Type B pancreatic cell (in vitro differentiated cells): Measurements from ENCODE around the gene MACROD1. TPM values are rescaled to one million over a fixed set of nuclear protein-coding genes. Genes with fewer than 3 reads are reported as not detected.
A peak's percentile ranks its signal among the peaks of the same experiment; 100 is the strongest.

Experiments
- DNase-seq: peaks from one replicate; pipeline ENCODE4 v3.0.0; 2021; ENCODE audit warnings: mixed read lengths; ENCODE audit not compliant: unreplicated experiment; ENCODE audit errors: extremely low spot score
- H3K27ac Mint-ChIP-seq: 2 replicates; pipeline ENCODE4 v1.8.0; 2021; ENCODE audit warnings: mild to moderate bottlenecking, mixed read lengths
- H3K27me3 Mint-ChIP-seq: 2 replicates; pipeline ENCODE4 v1.8.0; 2021; ENCODE audit warnings: mixed read lengths
- H3K36me3 Mint-ChIP-seq: 2 replicates; pipeline ENCODE4 v1.8.0; 2021; ENCODE audit warnings: mixed read lengths
- H3K4me1 Mint-ChIP-seq: one replicate; pipeline ENCODE4 v1.8.0; 2021; ENCODE audit warnings: mixed read lengths; ENCODE audit not compliant: unreplicated experiment
- H3K4me3 Mint-ChIP-seq: 2 replicates; pipeline ENCODE4 v1.8.0; 2021; ENCODE audit warnings: mild to moderate bottlenecking, mixed read lengths
- H3K9me3 Mint-ChIP-seq: 2 replicates; pipeline ENCODE4 v1.8.0; 2021; ENCODE audit warnings: mixed read lengths
- CTCF ChIP-seq: fragments of 200-600 bp; sonication (generic); conservative IDR thresholded peaks from 2 replicates; pipeline ENCODE4 v1.5.0; 2021; ENCODE audit warnings: antibody characterized with exemption, mild to moderate bottlenecking
- total RNA-seq: library from RNA; stranded (reverse); gene quantifications from 2 replicates; pipeline ENCODE4 v1.2.1, GENCODE V29; 2021; ENCODE audit warnings: low replicate concordance

Gene MACROD1
- total RNA-seq, 1 donor from 2014 or later: 21.1 TPM

GRCh38 chr11:64034411-64034811 lies 131.5 kb downstream of the MACROD1 start:
- H3K9me3 Mint-ChIP-seq: no peaks in the 10 kb centered on the region
- no peaks in the 10 kb centered on the region for H3K36me3 Mint-ChIP-seq
- DNase-seq: no peak
- peak overlapping the region; percentile 84 for H3K4me3 Mint-ChIP-seq
- peaks cover 49% of the 10 kb centered on the region for H3K27me3 Mint-ChIP-seq
- TF ChIP-seq CTCF: no peak
- H3K27ac Mint-ChIP-seq: no peak overlapping the region
- H3K4me1 Mint-ChIP-seq: peaks cover 22% of the 10 kb centered on the region

- Mint-ChIP-seq H3K27me3 (peaks cover 30% of the 10 kb centered on the region), H3K4me1 (peaks cover 27% of the 10 kb centered on the region), H3K9me3 (no peaks in the 10 kb centered on the region), H3K27ac (no peak overlapping the region), H3K36me3 (no peaks in the 10 kb centered on the region), H3K4me3 (no peak overlapping the region)
- TF ChIP-seq CTCF: no peak
- no peak for DNase-seq
Measured at GRCh38 chr11:64032050-64032449, 133.9 kb downstream of the MACROD1 start.

DNA sequence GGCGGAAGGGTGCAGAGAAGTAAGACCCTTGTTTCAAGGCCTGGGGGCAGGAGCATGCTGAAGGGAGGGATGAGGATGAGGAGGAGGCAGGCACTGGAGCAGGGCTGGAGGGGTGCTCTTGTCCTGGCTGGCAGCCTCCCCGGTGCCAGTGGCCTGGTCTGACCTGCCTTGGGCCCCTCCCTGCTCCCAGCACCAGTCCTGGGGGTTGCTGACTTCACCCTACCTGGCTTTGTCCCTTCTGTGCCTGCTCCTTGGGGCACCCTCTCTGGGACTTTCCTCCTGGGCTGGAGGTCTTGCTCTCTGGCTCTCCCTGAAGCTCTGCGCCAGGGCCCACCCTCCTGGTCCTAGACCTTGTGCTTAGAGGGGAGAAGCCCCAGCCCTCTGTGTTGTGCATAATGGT lies 134.9 kb downstream of the MACROD1 start:
- DNase-seq: no peak
- peaks cover 33% of the 10 kb centered on the region for H3K27me3 Mint-ChIP-seq
- no peak overlapping the region for H3K27ac Mint-ChIP-seq
- H3K9me3 Mint-ChIP-seq: no peaks in the 10 kb centered on the region
- no peak overlapping the region for H3K4me3 Mint-ChIP-seq
- H3K36me3 Mint-ChIP-seq: no peaks in the 10 kb centered on the region
- H3K4me1 Mint-ChIP-seq: peaks cover 33% of the 10 kb centered on the region
- no peak for TF ChIP-seq CTCF

GRCh38 chr11:64029773-64030172 lies 136.1 kb downstream of the MACROD1 start:
- DNase-seq: no peak
- TF ChIP-seq CTCF: no peak
- Mint-ChIP-seq H3K4me1 (peaks cover 33% of the 10 kb centered on the region), H3K27me3 (peaks cover 27% of the 10 kb centered on the region), H3K36me3 (no peaks in the 10 kb centered on the region), H3K27ac (no peak overlapping the region), H3K9me3 (no peaks in the 10 kb centered on the region), H3K4me3 (no peak overlapping the region)

- Mint-ChIP-seq H3K9me3 (no peaks in the 10 kb centered on the region), H3K27ac (no peak overlapping the region), H3K4me1 (peaks cover 35% of the 10 kb centered on the region), H3K27me3 (peaks cover 16% of the 10 kb centered on the region), H3K36me3 (no peaks in the 10 kb centered on the region), H3K4me3 (no peak overlapping the region)
- DNase-seq: no peak
- no peak for TF ChIP-seq CTCF
Measured at GRCh38 chr11:64028398-64029115, 137.4 kb downstream of the MACROD1 start.
